ENCODE measurements around the gene MGMT.

MGMT gene

DNA sequence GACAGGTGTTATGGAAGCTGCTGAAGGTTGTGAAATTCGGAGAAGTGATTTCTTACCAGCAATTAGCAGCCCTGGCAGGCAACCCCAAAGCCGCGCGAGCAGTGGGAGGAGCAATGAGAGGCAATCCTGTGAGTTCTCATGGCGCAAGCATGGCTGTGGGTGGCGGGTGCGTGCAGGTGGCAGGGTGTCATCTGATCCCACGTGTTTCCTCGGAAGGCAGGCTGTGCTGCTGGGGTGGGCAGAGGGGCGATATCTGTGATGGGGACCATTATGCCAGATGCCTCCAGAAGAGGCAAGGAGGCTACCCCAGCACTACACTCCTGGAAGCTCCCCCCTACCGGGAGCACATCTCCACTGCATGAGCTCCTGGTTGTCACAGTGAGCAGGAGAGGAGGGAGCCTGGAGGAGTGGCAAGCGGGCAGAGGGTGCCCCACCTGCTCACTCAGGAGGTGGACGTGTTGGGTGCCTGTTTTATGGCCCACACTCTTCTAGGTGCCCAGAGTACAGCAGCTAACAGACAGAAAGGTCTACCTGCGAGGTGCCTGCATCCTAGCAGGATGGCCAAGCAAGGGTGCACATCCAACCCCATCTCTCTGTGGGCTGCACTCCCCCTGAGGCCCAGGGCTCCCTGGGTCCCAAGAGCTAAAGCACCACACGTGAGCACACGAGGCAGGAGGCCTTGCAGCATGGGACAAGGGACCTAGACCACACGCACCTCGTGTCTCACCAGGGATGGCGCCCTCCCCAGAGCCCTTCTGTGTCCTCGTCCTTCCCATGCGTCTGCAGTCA is 292.4 kb downstream of the MGMT start:
- no peak for DNase-seq
- H3K4me3 ChIP-seq (ENCODE audit: low read depth, low read length), result no peak overlapping the region
- H3K27ac ChIP-seq, result no peak overlapping the region
- H3K9me3 ChIP-seq (ENCODE audit: severe bottlenecking), result peaks cover 2% of the 10 kb centered on the region
- TF ChIP-seq, protein P1, sequence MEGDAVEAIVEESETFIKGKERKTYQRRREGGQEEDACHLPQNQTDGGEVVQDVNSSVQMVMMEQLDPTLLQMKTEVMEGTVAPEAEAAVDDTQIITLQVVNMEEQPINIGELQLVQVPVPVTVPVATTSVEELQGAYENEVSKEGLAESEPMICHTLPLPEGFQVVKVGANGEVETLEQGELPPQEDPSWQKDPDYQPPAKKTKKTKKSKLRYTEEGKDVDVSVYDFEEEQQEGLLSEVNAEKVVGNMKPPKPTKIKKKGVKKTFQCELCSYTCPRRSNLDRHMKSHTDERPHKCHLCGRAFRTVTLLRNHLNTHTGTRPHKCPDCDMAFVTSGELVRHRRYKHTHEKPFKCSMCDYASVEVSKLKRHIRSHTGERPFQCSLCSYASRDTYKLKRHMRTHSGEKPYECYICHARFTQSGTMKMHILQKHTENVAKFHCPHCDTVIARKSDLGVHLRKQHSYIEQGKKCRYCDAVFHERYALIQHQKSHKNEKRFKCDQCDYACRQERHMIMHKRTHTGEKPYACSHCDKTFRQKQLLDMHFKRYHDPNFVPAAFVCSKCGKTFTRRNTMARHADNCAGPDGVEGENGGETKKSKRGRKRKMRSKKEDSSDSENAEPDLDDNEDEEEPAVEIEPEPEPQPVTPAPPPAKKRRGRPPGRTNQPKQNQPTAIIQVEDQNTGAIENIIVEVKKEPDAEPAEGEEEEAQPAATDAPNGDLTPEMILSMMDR (IDR thresholded peaks at IDR 0.05; ENCODE audit: low read depth, low read length), result no peak
- H3K36me3 ChIP-seq, result no peaks in the 10 kb centered on the region
- no peaks in the 10 kb centered on the region for H3K27me3 ChIP-seq (ENCODE audit: insufficient read depth, low read depth, severe bottlenecking)

DNA sequence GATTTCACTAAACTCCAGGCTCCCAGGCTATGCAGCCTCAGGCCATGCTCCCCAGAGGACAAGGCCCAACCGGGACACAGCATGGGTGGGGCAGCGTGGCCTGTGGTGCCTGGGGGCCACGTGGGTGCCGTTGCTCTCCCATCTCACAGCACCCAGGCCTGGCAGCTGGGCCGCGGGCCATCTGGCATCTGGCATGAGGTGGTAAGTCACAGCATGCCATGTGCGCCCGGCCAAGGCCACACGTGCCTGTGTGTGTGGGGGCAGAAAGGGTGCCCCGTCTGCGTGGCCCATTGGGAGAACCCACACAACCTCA is 292.9 kb downstream of the MGMT start:
- peaks cover 2% of the 10 kb centered on the region for H3K9me3 ChIP-seq (ENCODE audit: severe bottlenecking)
- no peaks in the 10 kb centered on the region for H3K27me3 ChIP-seq (ENCODE audit: insufficient read depth, low read depth, severe bottlenecking)
- DNase-seq, result no peak
- TF ChIP-seq, protein P1 (IDR thresholded peaks at IDR 0.05; ENCODE audit: low read depth, low read length), result no peak
- H3K36me3 ChIP-seq, result no peaks in the 10 kb centered on the region
- H3K4me3 ChIP-seq (ENCODE audit: low read depth, low read length), result no peak overlapping the region
- H3K27ac ChIP-seq, result no peak overlapping the region

DNA sequence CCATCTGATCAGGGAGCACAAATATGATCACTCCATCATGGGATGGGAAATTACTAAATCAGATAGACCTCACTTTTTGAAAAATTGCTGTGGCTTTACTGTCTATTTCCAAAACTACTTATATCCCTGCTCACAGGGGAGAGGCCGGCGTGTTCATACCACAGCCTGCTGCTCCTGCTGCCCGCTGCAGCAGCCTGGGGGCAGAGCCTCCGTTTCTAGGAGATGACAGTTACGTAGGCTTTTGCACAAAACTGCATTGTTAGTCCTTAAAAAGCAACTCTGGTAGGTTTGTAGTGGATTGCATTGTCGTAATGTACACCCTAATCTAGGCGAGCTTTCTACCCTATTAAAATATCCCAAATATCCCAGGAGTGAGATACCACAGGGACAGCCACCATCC is 293.4 kb downstream of the MGMT start:
- no peak for DNase-seq
- peaks cover 2% of the 10 kb centered on the region for H3K9me3 ChIP-seq (ENCODE audit: severe bottlenecking)
- no peaks in the 10 kb centered on the region for H3K36me3 ChIP-seq
- H3K27me3 ChIP-seq (ENCODE audit: insufficient read depth, low read depth, severe bottlenecking), result no peaks in the 10 kb centered on the region
- no peak overlapping the region for H3K27ac ChIP-seq
- TF ChIP-seq, protein P1 (IDR thresholded peaks at IDR 0.05; ENCODE audit: low read depth, low read length), result no peak
- no peak overlapping the region for H3K4me3 ChIP-seq (ENCODE audit: low read depth, low read length)

DNA sequence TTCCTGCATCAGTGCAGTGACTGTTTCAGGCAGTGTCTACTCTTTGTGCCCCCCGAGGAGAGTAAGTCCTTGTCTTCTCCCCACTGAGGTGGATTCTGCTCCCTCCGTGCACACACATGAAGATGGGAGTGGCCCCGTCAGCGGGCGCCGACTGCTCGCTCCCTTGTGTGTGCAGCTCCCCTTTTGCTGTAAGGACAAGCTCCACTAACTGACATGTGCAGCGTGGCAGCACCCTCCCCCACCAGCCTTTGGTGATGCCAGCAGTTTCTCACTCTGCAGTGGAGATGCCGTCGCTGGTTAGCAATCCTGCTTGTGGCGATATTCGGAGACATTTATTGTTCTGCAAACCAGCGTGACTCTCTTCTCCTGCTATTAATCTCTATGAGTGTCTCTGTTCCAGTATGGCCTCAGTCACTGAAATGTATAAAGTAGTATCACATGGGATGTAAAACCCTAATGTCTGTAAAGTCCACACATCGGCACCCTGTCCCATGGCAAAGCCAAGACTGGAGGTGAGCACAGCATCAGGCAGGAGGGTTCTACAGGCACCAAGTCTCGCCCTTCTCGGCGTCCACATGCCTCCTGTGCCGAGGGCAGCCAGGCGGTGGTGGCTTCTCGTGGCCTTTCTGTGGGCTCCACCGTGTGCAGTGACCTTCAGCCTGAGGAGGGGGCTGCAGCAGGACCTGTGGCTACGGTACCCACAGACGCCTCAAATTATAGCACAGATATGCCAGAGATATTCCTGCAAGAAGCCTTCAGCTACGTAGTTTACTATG is 294.3 kb downstream of the MGMT start:
- H3K27ac ChIP-seq, result no peak overlapping the region
- DNase-seq, result no peak
- no peaks in the 10 kb centered on the region for H3K36me3 ChIP-seq
- no peaks in the 10 kb centered on the region for H3K9me3 ChIP-seq (ENCODE audit: severe bottlenecking)
- H3K4me3 ChIP-seq (ENCODE audit: low read depth, low read length), result no peak overlapping the region
- TF ChIP-seq, protein P1 (IDR thresholded peaks at IDR 0.05; ENCODE audit: low read depth, low read length), result no peak
- no peaks in the 10 kb centered on the region for H3K27me3 ChIP-seq (ENCODE audit: insufficient read depth, low read depth, severe bottlenecking)

DNA sequence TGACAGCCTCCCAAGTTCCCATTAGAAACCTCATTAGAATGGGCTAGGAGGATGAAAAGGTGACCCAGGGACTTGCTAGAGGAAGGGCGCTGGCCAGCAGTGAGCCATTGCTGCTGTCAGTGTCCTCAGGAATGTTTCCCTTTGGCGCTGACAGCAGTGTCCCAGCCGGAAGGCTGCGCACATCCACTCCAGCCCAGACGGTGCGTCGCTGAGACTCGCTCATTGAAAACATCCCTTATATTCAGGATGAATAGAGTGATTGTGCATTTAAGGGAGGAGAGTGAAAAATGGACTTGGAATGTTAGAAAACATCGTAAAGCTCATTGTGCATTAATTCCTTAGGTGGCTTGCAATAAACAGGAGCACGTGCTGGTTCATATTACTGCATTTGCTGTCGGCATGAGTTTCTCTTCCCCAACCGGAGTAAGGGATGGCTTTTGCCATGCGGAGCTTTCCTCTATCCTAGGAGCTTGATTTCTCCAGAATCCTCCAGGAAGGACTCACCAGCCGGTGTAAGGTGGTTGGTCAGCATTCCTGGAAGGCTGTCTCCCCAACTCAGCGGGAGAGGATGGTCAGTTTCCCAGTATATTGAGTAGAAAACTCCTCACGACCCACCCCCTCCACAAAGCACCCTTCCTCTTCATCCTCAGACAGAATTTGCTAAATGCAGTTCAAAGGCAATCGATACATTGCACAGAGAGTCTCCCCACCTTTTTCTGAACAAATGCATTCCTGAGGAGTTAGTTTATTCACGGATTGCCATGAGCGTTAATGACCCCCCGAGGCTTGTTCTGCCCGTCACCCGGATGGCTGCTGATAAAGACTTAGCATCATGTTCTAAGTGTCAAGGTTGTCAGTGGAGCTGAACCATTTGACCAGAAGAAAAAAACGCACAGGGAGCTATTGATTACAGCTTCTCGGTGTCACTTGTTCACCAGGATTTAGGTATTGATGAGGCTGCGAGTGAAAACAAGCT is 295.2 kb downstream of the MGMT start:
- no peak for DNase-seq

More for the DNA sequence above, 295.2 kb downstream of the MGMT start:
- Histone ChIP-seq H3K27me3 (ENCODE audit: insufficient read depth, low read depth, severe bottlenecking) (no peaks in the 10 kb centered on the region), H3K9me3 (ENCODE audit: severe bottlenecking) (no peaks in the 10 kb centered on the region), H3K36me3 (no peaks in the 10 kb centered on the region), H3K4me3 (ENCODE audit: low read depth, low read length) (no peak overlapping the region), H3K27ac (no peak overlapping the region)
- TF ChIP-seq, protein P1 (IDR thresholded peaks at IDR 0.05; ENCODE audit: low read depth, low read length), result no peak
